Measurements from ENCODE around the gene TCFL5.

Gene TCFL5

GRCh38 chr20:62799459-62799858 is 62.2 kb downstream of the TCFL5 start:
- ChIA-PET CTCF (interaction anchor here (1.1 kb wide), 1 partner anchor 9 kb away, joined by 3 read pairs; no protein-coding TSS in a partner anchor), POLR2A (no interaction called here)
- TF ChIP-seq GFI1B (tag by site-specific recombination; IDR thresholded peaks at IDR 0.05): no peak
- 0 out of 2 replicates have a peak, but pooled peaks have one; percentile 10 for TF ChIP-seq ZNF600 (tag by site-specific recombination; IDR thresholded peaks at IDR 0.05)
- TF ChIP-seq HIC1 (tag by site-specific recombination; IDR thresholded peaks at IDR 0.05): 0 out of 2 replicates have a peak, but pooled peaks have one; percentile 35
- H3K27ac ChIP-seq (ENCODE audit: extremely low read depth, low read depth, low read length): no peak overlapping the region
- no peaks in the 10 kb centered on the region for H3K9me3 ChIP-seq (ENCODE audit: control insufficient read depth, insufficient read depth, low read depth, low read length)
- peaks cover 0 to 46% of the 10 kb centered on the region in 2 experiments; a peak in 1 of 3 replicates for H3K36me3 ChIP-seq (ENCODE audit: control insufficient read depth in 2 of 2, insufficient read depth in 1 of 2, low read length in 2 of 2)
- no peaks in the 10 kb centered on the region for H3K4me1 ChIP-seq (ENCODE audit: control insufficient read depth, insufficient read depth, low read length)
- no peak overlapping the region for H3K4me3 ChIP-seq (ENCODE audit: low read depth, low read length)

GRCh38 chr20:62799036-62799435 is 62.6 kb downstream of the TCFL5 start:
- CTCF ChIA-PET: interaction anchor here (0.6 to 1.1 kb wide), 2 partner anchors 9 to 201 kb away, joined by 3 to 4 read pairs; no protein-coding TSS in a partner anchor
- Histone ChIP-seq H3K4me3 (ENCODE audit: low read depth, low read length) (no peak overlapping the region), H3K36me3 (ENCODE audit: control insufficient read depth in 2 of 2, insufficient read depth in 1 of 2, low read length in 2 of 2) (peaks cover 0 to 46% of the 10 kb centered on the region in 2 experiments; a peak in 1 of 3 replicates), H3K9me3 (ENCODE audit: control insufficient read depth, insufficient read depth, low read depth, low read length) (no peaks in the 10 kb centered on the region), H3K27ac (ENCODE audit: extremely low read depth, low read depth, low read length) (no peak overlapping the region), H3K4me1 (ENCODE audit: control insufficient read depth, insufficient read depth, low read length) (no peaks in the 10 kb centered on the region)
- no peak for TF ChIP-seq ZNF561 (tag by site-specific recombination; IDR thresholded peaks at IDR 0.05; ENCODE audit: borderline replicate concordance)
- no peak for TF ChIP-seq ZNF48 (tag by site-specific recombination; IDR thresholded peaks at IDR 0.05)
- TF ChIP-seq PRDM4 (tag by site-specific recombination; IDR thresholded peaks at IDR 0.05): no peak
- no peak for TF ChIP-seq KLF1 (tag by site-specific recombination; IDR thresholded peaks at IDR 0.05)
- no peak for TF ChIP-seq ZNF621 (tag by site-specific recombination; IDR thresholded peaks at IDR 0.05)
- TF ChIP-seq ZBTB10 (tag by site-specific recombination; IDR thresholded peaks at IDR 0.05): no peak
- TF ChIP-seq RBAK (tag by site-specific recombination; IDR thresholded peaks at IDR 0.05): no peak
- POLR2A ChIA-PET: no interaction called here

DNA sequence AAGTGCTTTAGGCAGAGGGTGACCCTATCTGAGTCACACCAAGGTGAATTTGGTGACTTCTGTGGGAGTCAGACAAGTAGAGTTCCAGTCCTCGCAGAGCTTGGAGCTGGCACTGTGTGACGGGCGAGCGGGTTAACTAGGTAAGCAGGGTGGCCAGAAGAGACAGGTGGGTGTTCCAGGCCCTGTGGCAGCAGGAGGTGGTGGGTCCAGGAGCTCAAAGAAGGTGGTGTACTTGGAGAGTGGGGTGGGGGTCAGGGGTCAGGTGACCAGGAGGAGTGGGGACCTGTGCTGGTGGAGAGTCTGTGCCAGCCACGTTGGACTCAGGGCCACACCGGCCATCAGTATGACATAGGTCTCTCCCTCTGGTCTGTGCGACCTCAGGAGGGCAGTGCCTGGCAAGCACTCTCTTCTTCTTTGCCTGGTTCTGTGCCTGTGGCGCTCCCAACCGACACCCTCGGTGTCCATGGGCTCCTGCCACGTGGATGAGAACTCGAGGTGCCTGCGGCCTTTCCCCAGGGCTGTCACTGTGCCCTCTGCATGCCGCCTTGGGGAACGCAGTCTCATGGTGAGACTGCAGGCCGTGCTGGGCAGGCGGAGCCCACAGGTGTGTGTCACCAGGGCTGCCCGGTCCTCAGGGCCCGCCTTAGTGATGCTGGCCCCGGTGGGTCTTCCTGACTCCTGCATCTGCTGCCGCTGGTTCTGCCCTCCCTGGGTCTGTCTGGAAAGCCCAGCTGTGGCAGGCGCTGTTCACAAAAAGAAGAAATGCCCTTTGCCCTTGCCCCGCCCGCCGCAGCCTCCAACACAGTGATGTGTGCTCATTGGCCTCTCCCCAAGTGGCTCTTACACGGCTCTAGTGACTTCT is 63.7 kb downstream of the TCFL5 start:
- H3K36me3 ChIP-seq (ENCODE audit: control insufficient read depth in 2 of 2, insufficient read depth in 1 of 2, low read length in 2 of 2): peaks cover 0 to 46% of the 10 kb centered on the region in 2 experiments; a peak in 1 of 3 replicates
- ChIA-PET POLR2A (no interaction called here), CTCF (interaction anchor here (0.9 to 1.2 kb wide), 2 partner anchors 9 to 25 kb away, joined by 3 read pairs; no protein-coding TSS in a partner anchor)
- no peak overlapping the region for H3K4me3 ChIP-seq (ENCODE audit: low read depth, low read length)
- H3K27ac ChIP-seq (ENCODE audit: extremely low read depth, low read depth, low read length): no peak overlapping the region
- no peaks in the 10 kb centered on the region for H3K9me3 ChIP-seq (ENCODE audit: control insufficient read depth, insufficient read depth, low read depth, low read length)
- no peaks in the 10 kb centered on the region for H3K4me1 ChIP-seq (ENCODE audit: control insufficient read depth, insufficient read depth, low read length)
- TF ChIP-seq ZNF585B (tag by site-specific recombination; IDR thresholded peaks at IDR 0.05) (no peak), WT1 (tag by site-specific recombination; IDR thresholded peaks at IDR 0.05) (no peak), ZNF138 (tag by site-specific recombination; IDR thresholded peaks at IDR 0.05; ENCODE audit: borderline replicate concordance) (no peak), ZEB2 (tag by site-specific recombination; IDR thresholded peaks at IDR 0.05) (no peak), BCL11B (tag by site-specific recombination; IDR thresholded peaks at IDR 0.05; ENCODE audit: low read depth) (peak; percentile 60; the same call in 1 of the 2 replicates), FEZF1 (tag by site-specific recombination; IDR thresholded peaks at IDR 0.05) (no peak), ZNF394 (tag by site-specific recombination; IDR thresholded peaks at IDR 0.05; ENCODE audit: borderline replicate concordance) (no peak), IKZF3 (tag by site-specific recombination; IDR thresholded peaks at IDR 0.05) (no peak), ZBTB10 (tag by site-specific recombination; IDR thresholded peaks at IDR 0.05) (peak; percentile 44; the same call in 1 of the 2 replicates), ZNF701 (tag by site-specific recombination; IDR thresholded peaks at IDR 0.05) (no peak), ZNF169 (tag by site-specific recombination; IDR thresholded peaks at IDR 0.05) (no peak)
